DND-41 (cell line): ENCODE results near the gene KRTAP9-1.
"Not testable (repeated sequence)": the region's sequence is repeated elsewhere in the genome, so short reads cannot be mapped to it uniquely, and the experiment has no call there.

Experiments
- ATAC-seq: fragments of 200-7000 bp; cut with Tn5 transposase; 3 replicates; pipeline ENCODE4 v1.9.1; 2021; ENCODE audit warnings: low read depth; ENCODE audit not compliant: insufficient read depth
- DNase-seq: peaks from one replicate; pipeline ENCODE4 v3.0.0-alpha.2; 2020
- H2AFZ ChIP-seq: 2 replicates; pipeline ENCODE4 v1.6.0; 2012; ENCODE audit warnings: low read depth, low read length
- H3K27ac ChIP-seq: 2 replicates; pipeline ENCODE4 v1.5.1; 2012; ENCODE audit warnings: low read length, inconsistent platforms
- H3K27me3 ChIP-seq: fragments of 200-600 bp; sonication (generic); 2 replicates; pipeline ENCODE4 v1.6.0; 2012; ENCODE audit warnings: low read length, mild to moderate bottlenecking, inconsistent platforms; ENCODE audit not compliant: insufficient read depth, poor library complexity
- H3K36me3 ChIP-seq: 2 replicates; pipeline ENCODE4 v1.5.1; 2012; ENCODE audit warnings: low read length, inconsistent platforms; ENCODE audit not compliant: insufficient read depth
- H3K4me1 ChIP-seq: 2 replicates; pipeline ENCODE4 v1.5.1; 2012; ENCODE audit warnings: mild to moderate bottlenecking, low read length; ENCODE audit not compliant: insufficient read depth
- H3K4me2 ChIP-seq: 2 replicates; pipeline ENCODE4 v1.6.0; 2012; ENCODE audit warnings: mild to moderate bottlenecking, moderate library complexity, low read length, inconsistent platforms; ENCODE audit not compliant: insufficient read depth
- H3K4me3 ChIP-seq, 2 experiments: fragments of 200-600 bp in 1 of 2; shearing (Covaris generic) in 1 of 2; 2 replicates each; pipeline ENCODE4 v1.5.1; 2012 to 2016; ENCODE audit warnings: inconsistent platforms in 2 of 2, low read length in 2 of 2, mild to moderate bottlenecking in 2 of 2, low read depth in 1 of 2, moderate library complexity in 1 of 2
- H3K79me2 ChIP-seq: 2 replicates; pipeline ENCODE4 v1.6.0; 2012; ENCODE audit warnings: low read length, inconsistent platforms; ENCODE audit not compliant: insufficient read depth
- H3K9ac ChIP-seq: 2 replicates; pipeline ENCODE4 v1.6.0; 2012; ENCODE audit warnings: low read depth, mild to moderate bottlenecking, inconsistent platforms, low read length, moderate library complexity
- H3K9me3 ChIP-seq: 2 replicates; pipeline ENCODE4 v1.5.1; 2012; ENCODE audit warnings: low read length, moderate library complexity, mild to moderate bottlenecking, inconsistent platforms; ENCODE audit not compliant: insufficient read depth, severe bottlenecking
- H4K20me1 ChIP-seq: 2 replicates; pipeline ENCODE4 v1.6.0; 2012; ENCODE audit warnings: low read length; ENCODE audit not compliant: insufficient read depth
- EZH2 ChIP-seq: IDR thresholded peaks from 3 replicates; pipeline ENCODE4 v1.6.1; 2012; ENCODE audit warnings: borderline replicate concordance, low read depth, mild to moderate bottlenecking, moderate library complexity, low read length, inconsistent platforms; ENCODE audit not compliant: severe bottlenecking
- TF ChIP-seq, protein P1 (sequence below): IDR thresholded peaks from 2 replicates; pipeline ENCODE4 v1.5.1; 2012; ENCODE audit warnings: borderline replicate concordance, low read length, moderate library complexity, mild to moderate bottlenecking; ENCODE audit not compliant: poor library complexity, severe bottlenecking; ENCODE audit errors: extremely low read depth

KRTAP9-1 gene

DNA sequence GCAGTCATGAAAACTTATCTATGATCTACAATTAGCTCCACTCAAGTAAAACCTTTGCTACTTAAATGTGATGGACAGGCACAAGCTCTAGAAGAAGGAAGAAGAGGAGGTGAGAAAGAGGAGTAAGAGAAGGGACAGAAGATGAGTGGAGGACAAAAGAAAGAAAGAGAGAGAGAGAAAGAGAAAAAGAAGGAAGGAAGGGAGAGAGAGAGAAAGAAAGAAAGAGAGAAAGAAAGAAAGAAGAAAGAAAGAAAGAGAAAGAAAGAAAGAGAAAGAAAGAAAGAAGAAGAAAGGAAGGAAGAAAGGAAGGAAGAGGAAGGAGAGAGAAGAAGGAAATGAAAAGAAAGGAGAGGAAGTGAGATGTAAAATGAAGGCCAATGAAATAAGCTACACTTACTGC, 40.4 kb downstream of the KRTAP9-1 start:
- no peak overlapping the region for H3K4me2 ChIP-seq
- H3K36me3 ChIP-seq = no peaks in the 10 kb centered on the region
- H3K9ac ChIP-seq = no peak overlapping the region
- H2AFZ ChIP-seq = no peak overlapping the region
- ATAC-seq (no peak), DNase-seq (no peak)
- no peak overlapping the region for H3K4me3 ChIP-seq
- H4K20me1 ChIP-seq = no peaks in the 10 kb centered on the region
- no peak for TF ChIP-seq EZH2
- TF ChIP-seq, protein P1, sequence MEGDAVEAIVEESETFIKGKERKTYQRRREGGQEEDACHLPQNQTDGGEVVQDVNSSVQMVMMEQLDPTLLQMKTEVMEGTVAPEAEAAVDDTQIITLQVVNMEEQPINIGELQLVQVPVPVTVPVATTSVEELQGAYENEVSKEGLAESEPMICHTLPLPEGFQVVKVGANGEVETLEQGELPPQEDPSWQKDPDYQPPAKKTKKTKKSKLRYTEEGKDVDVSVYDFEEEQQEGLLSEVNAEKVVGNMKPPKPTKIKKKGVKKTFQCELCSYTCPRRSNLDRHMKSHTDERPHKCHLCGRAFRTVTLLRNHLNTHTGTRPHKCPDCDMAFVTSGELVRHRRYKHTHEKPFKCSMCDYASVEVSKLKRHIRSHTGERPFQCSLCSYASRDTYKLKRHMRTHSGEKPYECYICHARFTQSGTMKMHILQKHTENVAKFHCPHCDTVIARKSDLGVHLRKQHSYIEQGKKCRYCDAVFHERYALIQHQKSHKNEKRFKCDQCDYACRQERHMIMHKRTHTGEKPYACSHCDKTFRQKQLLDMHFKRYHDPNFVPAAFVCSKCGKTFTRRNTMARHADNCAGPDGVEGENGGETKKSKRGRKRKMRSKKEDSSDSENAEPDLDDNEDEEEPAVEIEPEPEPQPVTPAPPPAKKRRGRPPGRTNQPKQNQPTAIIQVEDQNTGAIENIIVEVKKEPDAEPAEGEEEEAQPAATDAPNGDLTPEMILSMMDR = no peak
- H3K27me3 ChIP-seq = peaks cover 18% of the 10 kb centered on the region
- no peaks in the 10 kb centered on the region for H3K9me3 ChIP-seq
- H3K79me2 ChIP-seq = no peaks in the 10 kb centered on the region
- H3K4me1 ChIP-seq = no peaks in the 10 kb centered on the region
- H3K27ac ChIP-seq = no peak overlapping the region

DNA sequence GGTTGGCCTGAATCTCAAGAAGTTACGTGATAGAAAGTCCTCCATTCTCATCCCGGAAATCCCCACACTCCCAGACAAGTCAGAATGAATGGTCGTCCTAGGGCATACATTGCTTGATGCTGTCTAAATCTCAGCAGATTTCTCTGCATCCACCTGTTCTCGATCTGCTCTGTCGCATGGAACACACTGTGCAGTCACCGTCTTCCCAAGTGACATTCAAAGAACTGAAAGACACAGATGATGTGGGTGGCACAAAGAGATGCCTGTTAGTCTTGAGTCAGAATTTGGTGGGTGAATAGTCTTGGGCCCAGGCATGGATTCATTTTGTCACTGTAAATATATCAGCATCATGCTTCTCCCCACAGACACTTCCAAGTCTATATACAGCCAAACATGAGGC, 42.0 kb downstream of the KRTAP9-1 start:
- no peak for TF ChIP-seq EZH2
- TF ChIP-seq, protein P1 = no peak
- Histone ChIP-seq H3K4me1 (no peaks in the 10 kb centered on the region), H3K79me2 (no peaks in the 10 kb centered on the region), H3K9me3 (no peaks in the 10 kb centered on the region), H3K27ac (no peak overlapping the region), H2AFZ (no peak overlapping the region), H3K36me3 (no peaks in the 10 kb centered on the region), H3K9ac (no peak overlapping the region), H3K4me2 (no peak overlapping the region), H4K20me1 (no peaks in the 10 kb centered on the region), H3K27me3 (peaks cover 13% of the 10 kb centered on the region), H3K4me3 (no peak overlapping the region)
- no peak for DNase-seq
- no peak for ATAC-seq

DNA sequence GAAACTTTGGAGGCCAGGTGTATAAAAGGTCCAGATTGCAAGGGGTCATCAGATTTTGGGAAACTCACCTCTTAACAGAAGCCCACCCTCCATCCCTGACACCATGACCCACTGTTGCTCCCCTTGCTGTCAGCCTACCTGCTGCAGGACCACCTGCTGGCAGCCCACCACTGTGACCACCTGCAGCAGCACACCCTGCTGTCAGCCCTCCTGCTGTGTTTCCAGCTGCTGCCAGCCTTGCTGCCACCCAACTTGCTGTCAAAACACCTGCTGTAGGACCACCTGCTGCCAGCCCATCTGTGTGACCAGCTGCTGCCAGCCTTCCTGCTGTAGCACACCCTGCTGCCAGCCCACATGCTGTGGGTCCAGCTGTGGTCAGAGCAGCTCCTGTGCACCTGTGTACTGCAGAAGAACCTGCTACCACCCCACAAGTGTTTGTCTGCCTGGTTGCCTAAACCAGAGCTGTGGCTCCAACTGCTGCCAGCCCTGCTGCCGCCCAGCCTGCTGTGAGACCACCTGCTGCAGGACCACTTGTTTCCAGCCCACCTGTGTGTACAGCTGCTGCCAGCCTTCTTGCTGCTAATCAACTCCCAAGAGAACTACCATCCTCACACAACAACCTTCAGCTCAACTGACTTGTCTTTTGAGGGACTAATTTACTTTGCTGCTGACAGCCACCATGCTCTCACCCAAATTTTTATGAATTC, 42.9 kb downstream of the KRTAP9-1 start, which contains the start of gene KRTAP9-3:
Gene KRTAP9-3, plus strand, starts transcription at position 51 of the 707 bp plus-strand sequence. Its CDS starts 53 bp downstream, at position 104.
- not testable (repeated sequence) for ATAC-seq, DNase-seq, H3K4me1 ChIP-seq

DNA sequence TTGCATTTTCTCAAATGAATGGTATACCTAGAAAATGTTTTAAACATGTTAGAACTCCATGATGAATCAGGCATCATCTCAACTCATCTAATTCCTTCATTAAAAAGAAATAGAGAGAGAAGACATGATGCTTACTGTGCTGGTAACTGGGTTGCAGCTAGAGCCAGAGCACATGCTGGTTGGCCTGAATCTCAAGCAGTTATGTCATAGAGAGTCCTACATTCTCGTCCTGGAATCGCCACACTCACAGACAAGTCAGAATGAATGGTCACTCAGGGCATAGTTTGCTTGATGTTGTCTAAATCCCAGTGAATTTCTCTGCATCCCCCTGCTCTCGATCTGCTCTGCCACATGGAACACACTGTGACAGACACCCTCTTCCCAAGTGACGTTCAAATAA, 47.4 kb downstream of the KRTAP9-1 start:
- not testable (repeated sequence) for H3K4me1 ChIP-seq, H4K20me1 ChIP-seq, H3K27ac ChIP-seq, H3K27me3 ChIP-seq, ATAC-seq, H3K4me2 ChIP-seq, H3K9ac ChIP-seq, H3K9me3 ChIP-seq, H2AFZ ChIP-seq, H3K79me2 ChIP-seq, H3K36me3 ChIP-seq, H3K4me3 ChIP-seq, DNase-seq

More for the DNA sequence above, 42.9 kb downstream of the KRTAP9-1 start, which contains the start of gene KRTAP9-3:
- peaks cover 13% of the 10 kb centered on the region for H3K27me3 ChIP-seq
- not testable (repeated sequence) for H3K79me2 ChIP-seq, H2AFZ ChIP-seq, H3K4me2 ChIP-seq, H3K27ac ChIP-seq, H3K9ac ChIP-seq, H3K4me3 ChIP-seq, H3K36me3 ChIP-seq, H3K9me3 ChIP-seq, H4K20me1 ChIP-seq

DNA sequence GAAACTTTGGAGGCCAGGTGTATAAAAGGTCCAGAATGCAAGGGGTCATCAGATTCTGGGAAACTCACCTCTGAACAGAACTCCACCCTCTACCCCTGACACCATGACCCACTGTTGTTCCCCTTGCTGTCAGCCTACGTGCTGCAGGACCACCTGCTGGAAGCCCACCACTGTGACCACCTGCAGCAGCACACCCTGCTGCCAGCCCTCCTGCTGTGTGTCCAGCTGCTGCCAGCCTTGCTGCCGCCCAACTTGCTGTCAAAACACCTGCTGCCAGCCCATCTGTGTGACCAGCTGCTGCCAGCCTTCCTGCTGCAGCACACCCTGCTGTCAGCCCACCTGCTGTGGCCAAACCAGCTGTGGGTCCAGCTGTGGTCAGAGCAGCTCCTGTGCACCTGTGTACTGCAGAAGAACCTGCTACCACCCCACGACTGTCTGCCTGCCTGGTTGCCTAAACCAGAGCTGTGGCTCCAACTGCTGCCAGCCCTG, 48.3 kb downstream of the KRTAP9-1 start, which contains the start of gene KRTAP9-8:
Gene KRTAP9-8, plus strand, starts transcription at position 51 of the 489 bp plus-strand sequence. Its CDS starts 53 bp downstream, at position 104.
- H3K27ac ChIP-seq, H3K36me3 ChIP-seq, H2AFZ ChIP-seq, ATAC-seq, H3K4me2 ChIP-seq, H3K4me3 ChIP-seq, H3K27me3 ChIP-seq, H3K9me3 ChIP-seq, H3K9ac ChIP-seq, H3K79me2 ChIP-seq, H3K4me1 ChIP-seq, H4K20me1 ChIP-seq, DNase-seq: not testable (repeated sequence)
